Kidney tubule cell (primary cell): ENCODE measurements around the gene ROCK2.

ENCODE experiments used
- DNase-seq: peaks from one replicate; pipeline ENCODE4 v3.0.0-alpha.2; 2018; ENCODE audit warnings: low spot score

The ROCK2 gene

DNA sequence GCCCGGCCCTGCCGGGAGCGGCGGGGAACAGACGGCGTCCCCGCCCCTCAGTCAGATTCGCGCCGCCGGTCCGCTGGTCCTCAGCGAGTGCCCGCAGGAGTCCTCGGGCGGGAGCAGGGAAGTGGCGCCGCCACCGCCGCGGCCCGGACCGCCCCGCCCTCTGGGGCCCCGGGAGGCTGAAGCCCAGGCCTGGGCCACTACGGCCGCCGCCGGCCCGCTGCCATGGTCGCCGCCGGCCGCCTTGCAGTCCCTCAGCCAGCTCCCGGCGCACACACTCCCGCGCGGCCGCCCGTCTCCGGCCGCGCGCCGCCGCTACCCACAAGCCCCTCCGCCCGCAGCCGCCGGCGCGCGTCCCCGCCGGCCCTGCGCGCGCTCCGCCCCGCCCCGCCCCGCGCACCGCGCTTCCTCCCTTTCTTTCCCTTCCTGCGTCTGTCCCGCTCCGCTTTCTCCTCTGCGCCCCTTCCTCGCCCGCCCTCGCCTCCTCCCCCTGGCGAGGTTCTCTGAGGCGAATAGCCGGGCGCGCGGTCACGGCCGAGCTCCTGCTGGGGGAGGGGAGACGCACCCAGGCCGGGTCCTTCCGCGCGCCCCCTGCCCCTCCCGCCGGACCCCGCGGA is at the start of gene ROCK2:
Gene ROCK2 (minus strand): TSS at position 295 of the 614 bp plus-strand sequence. CDS start 500 bp downstream, outside the sequence.
- DNase-seq = peak; percentile 90

GRCh38 chr2:11393711-11394236 is 49.3 kb upstream of the ROCK2 start:
- DNase-seq = no peak

DNA sequence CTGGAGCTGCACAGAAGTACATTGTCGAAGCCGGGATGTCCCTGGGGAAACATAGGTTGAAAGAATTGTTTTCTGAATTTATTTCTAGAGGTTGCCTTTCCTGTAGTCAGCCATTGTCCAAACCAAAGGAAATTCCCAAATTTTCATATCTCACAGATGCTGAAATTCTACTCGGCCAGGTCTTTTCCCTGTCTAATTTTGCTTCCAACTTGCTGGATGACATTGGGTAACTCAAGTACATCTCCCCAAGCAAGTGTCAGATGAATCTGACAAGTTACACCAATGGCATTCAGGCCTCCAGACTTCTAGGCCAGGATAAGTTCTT is 47.5 kb upstream of the ROCK2 start:
- DNase-seq = no peak

- no peak for DNase-seq
Measured at GRCh38 chr2:11390399-11390658, 45.9 kb upstream of the ROCK2 start.

DNA sequence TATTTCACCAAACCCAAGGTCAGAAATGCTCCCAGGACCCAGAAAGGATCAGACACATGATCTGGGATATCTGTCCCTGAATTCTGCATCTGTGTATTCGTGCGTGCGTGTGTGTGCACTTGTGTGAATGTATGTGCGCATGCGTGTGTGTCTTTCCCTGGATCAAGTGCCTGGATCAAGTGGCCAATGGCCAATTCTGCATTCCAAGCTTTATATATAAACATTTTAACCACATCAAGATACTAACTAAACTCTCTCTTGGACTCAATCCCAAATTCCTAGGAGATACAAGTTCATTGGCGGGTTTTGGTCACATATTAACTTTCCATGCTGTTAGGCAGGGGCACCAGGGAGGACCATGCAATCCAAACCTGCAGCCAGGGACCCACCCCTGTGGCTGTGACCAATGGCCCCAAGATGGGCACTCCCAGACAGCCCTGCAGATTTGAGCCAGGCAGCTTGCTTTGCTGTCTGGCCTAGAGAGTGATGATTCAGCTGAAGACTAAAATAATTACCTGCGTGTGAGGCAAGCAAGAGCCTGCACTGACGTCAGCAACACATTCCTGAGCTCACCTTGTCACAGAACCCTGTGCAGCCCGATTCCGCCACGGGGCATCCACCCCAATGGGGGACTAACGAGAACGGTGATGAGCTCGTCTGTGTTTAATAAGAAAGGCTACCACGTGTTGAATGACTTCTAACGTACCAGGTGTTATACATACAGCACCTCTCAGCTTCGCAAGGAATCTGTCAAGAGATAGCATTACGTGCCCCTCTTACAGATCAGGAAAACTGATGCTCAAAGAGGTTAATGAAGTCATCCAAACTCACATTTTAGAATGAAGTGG is 45.3 kb upstream of the ROCK2 start:
- peak; percentile 99 for DNase-seq

GRCh38 chr2:11389052-11389420 is 44.6 kb upstream of the ROCK2 start:
- DNase-seq = no peak

GRCh38 chr2:11388262-11389051 is 44.0 kb upstream of the ROCK2 start:
- DNase-seq = no peak

DNA sequence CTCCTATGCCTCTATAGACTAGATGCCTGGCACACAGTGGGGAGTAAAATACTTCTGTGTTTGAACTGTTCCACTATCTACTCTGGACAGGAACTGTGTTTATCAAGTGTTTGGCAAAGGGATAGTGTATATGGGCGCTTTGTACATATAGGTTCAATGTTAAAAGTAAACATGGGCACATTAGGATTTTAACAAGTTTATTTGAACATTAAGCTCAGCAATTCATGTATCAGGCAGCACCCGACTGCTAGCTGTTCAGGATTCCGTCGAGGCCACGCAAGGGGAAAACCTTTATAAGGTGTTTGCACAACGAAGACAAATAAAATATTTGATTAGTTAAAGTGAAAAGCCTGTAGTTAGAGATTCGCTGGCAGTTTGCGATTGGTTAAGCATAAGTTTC is 43.4 kb upstream of the ROCK2 start:
- no peak for DNase-seq

DNA sequence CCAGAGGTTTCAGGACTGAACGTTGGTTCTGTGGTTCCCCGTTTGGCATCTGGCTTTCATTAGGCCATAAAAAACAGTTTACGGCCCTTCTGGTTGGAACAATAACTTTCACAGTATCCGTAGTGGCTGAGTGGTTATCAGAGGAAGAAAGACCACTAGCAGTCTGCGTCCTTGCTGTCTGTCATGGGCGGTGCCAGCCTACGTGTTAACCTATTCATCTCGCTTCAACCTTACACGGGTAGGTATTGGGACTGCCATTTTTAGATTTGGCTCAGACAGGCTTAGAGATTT is 42.6 kb upstream of the ROCK2 start:
- DNase-seq = no peak

DNA sequence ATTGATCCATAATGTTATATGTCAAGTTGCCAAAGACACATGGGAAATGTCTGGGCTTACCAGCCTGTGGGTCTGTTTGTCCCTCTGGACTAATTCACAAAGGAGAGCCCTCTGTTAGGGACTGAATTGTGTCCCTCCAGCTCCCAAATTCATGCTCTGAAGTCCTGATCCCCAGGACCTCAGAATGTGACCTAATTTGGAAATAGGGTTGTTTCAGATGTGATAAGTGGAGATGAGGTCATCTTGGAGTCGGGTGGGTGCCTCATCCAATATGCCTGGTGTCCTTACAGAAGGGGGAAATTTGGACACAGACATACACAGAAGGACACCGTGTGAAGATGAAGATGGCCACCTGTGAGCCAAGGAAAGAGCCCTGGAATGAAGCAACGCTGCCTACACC is 41.4 kb upstream of the ROCK2 start:
- no peak for DNase-seq

- DNase-seq = no peak
Measured at GRCh38 chr2:11385216-11385615, 40.8 kb upstream of the ROCK2 start.

DNA sequence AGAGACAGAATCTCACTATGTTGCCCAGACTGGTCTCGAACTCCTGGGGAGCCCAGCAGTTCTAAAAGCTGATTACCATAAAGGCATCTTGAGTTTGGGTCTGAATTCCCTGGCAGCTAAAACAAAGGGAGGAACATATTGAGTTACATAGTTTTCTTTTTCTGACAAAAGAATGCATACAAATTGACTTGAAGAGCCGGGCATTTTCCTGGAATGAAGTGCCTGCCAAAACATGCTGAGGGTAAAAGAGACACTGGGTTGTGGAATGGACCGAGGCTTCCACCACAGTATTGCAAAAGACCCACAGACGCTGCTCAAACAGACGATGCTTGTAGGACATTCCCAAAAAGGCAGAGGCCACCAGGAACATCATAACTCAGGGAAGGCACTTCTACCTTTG is 35.1 kb upstream of the ROCK2 start:
- DNase-seq = no peak

- no peak for DNase-seq
Measured at GRCh38 chr2:11377928-11378545, 33.6 kb upstream of the ROCK2 start.

DNA sequence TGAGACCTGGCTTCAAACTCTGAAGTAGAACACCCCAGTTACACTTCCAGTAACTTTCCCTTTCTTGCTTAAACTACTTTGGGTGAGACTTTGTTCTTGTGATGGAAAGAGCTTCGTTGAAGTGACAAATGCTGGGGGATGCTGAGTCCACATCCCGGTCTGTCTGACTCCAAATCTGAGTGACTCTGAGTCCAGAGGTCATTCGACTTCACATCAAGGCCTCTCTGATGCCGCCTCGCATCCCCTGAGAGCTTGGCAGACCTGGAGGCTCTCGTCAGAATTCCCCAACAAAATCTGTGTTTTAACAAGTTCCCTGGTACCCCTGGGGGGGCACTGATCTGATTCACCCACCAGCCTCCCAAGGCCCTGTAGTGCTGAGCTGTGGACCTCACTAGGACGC is 31.6 kb upstream of the ROCK2 start:
- DNase-seq = no peak

DNA sequence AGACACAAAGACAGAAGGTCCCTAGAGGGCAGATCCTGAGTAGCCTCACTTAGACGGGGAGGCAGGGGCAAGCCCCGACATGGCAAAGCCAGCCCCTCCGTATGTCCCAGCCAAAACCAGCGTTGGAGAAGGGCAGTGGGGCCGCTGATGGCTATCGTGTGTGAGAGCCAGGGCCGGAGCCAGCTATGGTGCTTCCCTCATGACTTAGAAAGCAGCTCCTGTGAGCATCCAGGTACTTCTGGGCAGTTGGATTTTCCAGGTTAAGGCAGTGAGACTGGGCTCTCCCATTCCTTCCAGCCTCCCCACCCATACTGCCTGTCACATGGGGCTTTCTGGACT is 31.2 kb upstream of the ROCK2 start:
- DNase-seq = no peak

- DNase-seq = no peak
Measured at GRCh38 chr2:11375025-11375688, 30.7 kb upstream of the ROCK2 start.

GRCh38 chr2:11373096-11373495 is 28.7 kb upstream of the ROCK2 start:
- no peak for DNase-seq

DNA sequence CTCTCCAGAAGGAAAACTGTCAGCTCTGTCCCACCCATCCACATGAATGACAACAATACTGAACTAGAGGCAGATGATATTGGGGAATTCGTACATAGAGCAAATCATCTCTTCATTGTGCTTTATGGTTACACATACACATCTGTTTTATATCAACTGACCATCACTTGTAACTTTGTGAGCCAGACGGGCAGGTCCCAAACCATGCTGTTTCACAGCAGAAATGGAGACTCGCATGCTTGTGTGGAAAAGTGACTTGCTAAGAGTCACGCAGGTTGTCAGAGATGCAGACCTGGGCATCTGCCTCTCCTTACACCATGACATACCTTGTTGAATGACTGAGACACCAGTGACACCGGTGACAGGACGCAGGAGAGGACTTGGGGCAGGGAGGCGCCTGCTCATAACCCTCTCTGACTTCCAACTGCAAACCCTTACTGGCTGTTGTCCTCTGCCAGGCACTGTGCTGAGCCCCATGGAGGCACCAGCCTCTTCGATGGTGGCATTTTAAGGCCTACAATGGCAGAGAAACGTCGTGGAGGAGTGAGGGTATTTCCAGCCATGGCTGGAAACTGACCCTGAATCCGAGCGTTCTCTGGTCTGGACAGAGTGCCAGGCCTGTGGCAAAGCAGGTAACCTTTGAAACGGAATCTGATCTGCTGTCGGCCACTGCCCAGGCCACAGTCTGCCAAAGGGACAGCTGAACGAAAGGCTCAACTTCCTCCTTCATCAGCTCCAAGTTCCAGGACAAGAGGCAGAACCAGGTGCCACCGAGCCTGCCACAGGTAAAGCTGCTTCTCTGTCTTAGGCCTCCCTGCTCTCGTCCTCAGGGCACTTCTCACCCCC is 26.9 kb upstream of the ROCK2 start:
- no peak for DNase-seq

GRCh38 chr2:11370377-11371091 is 26.1 kb upstream of the ROCK2 start:
- peak; percentile 79 for DNase-seq

DNA sequence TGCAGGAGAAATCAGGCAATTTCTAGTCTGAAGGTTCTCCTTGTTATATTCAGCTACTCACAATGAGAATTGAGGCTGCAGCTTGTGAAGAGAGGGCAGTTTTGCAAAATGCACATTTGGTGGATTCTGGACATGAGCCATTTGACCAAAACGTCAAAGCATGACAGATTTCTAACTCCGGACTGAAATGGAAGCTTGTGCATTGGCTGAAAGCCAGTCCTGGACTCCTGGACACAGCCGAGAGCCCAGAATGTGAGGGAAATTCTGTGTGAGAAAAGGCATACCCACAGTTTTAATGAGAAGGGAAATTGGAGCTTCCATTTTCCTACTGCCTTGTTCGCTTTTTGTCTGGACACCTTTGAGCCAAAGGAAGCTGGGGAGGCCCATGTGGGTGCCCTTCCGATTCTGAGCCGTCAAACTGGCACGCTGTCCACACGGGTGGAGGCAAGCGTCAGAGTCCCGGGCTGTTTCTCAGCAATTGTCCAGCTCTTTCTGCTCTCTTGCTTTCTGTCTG is 23.7 kb upstream of the ROCK2 start:
- DNase-seq = no peak
